SU-DHL-6 (cell line): ENCODE results near the gene PSMD14.

Experiments
- H2AFZ ChIP-seq: fragments of 200-600 bp; sonication (generic); 2 replicates; pipeline ENCODE4 v1.6.1; 2014; ENCODE audit warnings: low read depth, mild to moderate bottlenecking, moderate library complexity, mixed read lengths, antibody characterized with exemption, low read length; ENCODE audit not compliant: severe bottlenecking
- H3F3A ChIP-seq: fragments of 200-600 bp; shearing (Covaris generic); 2 replicates; pipeline ENCODE4 v1.6.0; 2016; ENCODE audit warnings: antibody characterized with exemption, mild to moderate bottlenecking; ENCODE audit not compliant: insufficient read depth
- H3K27ac ChIP-seq: fragments of 200-600 bp; sonication (generic); 2 replicates; pipeline ENCODE4 v1.5.1; 2016; ENCODE audit warnings: low read depth, mild to moderate bottlenecking, low read length, moderate library complexity, mixed read lengths
- H3K27me3 ChIP-seq: fragments of 200-600 bp; sonication (generic), shearing (Covaris generic); 2 replicates; pipeline ENCODE4 v1.6.0; 2014; ENCODE audit warnings: mild to moderate bottlenecking, low read length
- H3K36me3 ChIP-seq: fragments of 200-600 bp; sonication (generic); 2 replicates; pipeline ENCODE4 v1.6.1; 2014; ENCODE audit warnings: mild to moderate bottlenecking, low read length, mixed read lengths
- H3K4me2 ChIP-seq: fragments of 300-600, 200-600 bp; shearing (Covaris generic), sonication (generic); 2 replicates; pipeline ENCODE4 v1.6.0; 2014; ENCODE audit warnings: low read length, low read depth, mild to moderate bottlenecking; ENCODE audit not compliant: poor library complexity, severe bottlenecking
- H3K4me3 ChIP-seq: fragments of 200-600 bp; sonication (generic); 2 replicates; pipeline ENCODE4 v1.5.1; 2014; ENCODE audit warnings: antibody characterized with exemption, low read length, mild to moderate bottlenecking, mixed read lengths; ENCODE audit not compliant: insufficient read depth, poor library complexity, severe bottlenecking
- H3K79me2 ChIP-seq: fragments of 200-600 bp; sonication (generic); 2 replicates; pipeline ENCODE4 v1.6.1; 2014; ENCODE audit warnings: mild to moderate bottlenecking, low read length, moderate library complexity; ENCODE audit not compliant: insufficient read depth
- H3K9ac ChIP-seq: fragments of 200-600 bp; sonication (generic); 2 replicates; pipeline ENCODE4 v1.7.0; 2014; ENCODE audit warnings: mild to moderate bottlenecking, low read length
- H3K9me2 ChIP-seq: fragments of 200-600 bp; sonication (generic); replicated peaks from 2 replicates; pipeline ENCODE4 v1.6.1; 2014; ENCODE audit warnings: low read length; ENCODE audit not compliant: insufficient read depth
- H3K9me3 ChIP-seq: fragments of 200-600 bp; sonication (generic); 2 replicates; pipeline ENCODE4 v1.6.1; 2014; ENCODE audit warnings: low read length, mixed read lengths; ENCODE audit not compliant: insufficient read depth
- H4K20me1 ChIP-seq: fragments of 200-600 bp; sonication (generic); 2 replicates; pipeline ENCODE4 v1.6.1; 2014; ENCODE audit warnings: low read depth, mild to moderate bottlenecking, antibody characterized with exemption, low read length, moderate library complexity, mixed read lengths
- EZH2phosphoT487 ChIP-seq: fragments of 200-600 bp; sonication (generic), shearing (Covaris generic); conservative IDR thresholded peaks from 2 replicates; pipeline ENCODE4 v1.6.1; 2018; ENCODE audit warnings: mild to moderate bottlenecking, antibody characterized with exemption, low read length, moderate library complexity, mixed read lengths
- TF ChIP-seq, protein P1 (sequence below): fragments of 200-600 bp; sonication (generic); IDR thresholded peaks from one replicate; pipeline ENCODE4 v1.5.1; 2017; ENCODE audit warnings: antibody characterized with exemption, mild to moderate bottlenecking, low read length, moderate library complexity; ENCODE audit not compliant: insufficient read depth, poor library complexity, severe bottlenecking

Gene PSMD14

DNA sequence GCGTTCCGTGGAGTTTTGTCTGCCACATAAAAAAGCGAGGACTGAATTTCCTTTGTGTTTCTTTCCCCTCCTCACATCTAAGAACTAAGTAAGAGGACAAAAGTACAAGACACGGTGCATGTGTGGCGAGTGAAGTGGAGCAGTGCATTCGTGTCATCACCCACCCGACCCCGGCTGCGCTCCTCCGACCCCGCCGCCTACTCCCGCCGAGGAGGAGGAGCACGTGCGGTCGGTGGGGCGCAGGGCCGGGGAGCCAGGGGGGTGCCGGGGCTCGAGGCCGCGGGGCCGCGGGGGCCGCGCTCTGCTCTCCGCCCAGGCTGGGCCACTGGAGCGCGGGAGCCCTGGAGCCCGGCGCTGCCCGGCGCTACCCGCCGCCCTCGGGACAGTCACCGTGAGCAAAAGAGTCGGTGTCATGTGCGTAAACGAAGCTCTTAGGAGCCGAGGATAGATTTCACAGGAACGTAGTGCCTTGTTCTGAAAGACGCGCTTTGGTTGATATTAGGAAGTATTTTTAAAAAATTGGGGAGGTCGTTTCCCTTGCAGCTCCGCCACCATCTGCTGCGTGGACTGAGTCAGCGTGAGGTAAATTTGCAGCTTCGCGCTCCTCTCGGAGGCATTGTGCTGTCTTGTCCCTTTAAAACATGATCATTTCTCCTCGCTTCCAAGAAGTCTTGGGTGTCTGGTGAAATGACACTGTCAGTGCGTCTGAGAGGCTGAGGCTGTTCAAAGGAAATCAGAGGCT lies 118.9 kb downstream of the PSMD14 start:
- Histone ChIP-seq H3K27me3 (no peaks in the 10 kb centered on the region), H4K20me1 (no peaks in the 10 kb centered on the region), H3F3A (no peaks in the 10 kb centered on the region), H3K9me3 (no peaks in the 10 kb centered on the region), H3K4me3 (no peak overlapping the region), H3K4me2 (no peak overlapping the region), H2AFZ (no peak overlapping the region), H3K36me3 (no peaks in the 10 kb centered on the region), H3K9ac (no peak overlapping the region), H3K79me2 (no peaks in the 10 kb centered on the region), H3K27ac (no peak overlapping the region), H3K9me2 (no peaks in the 10 kb centered on the region)
- TF ChIP-seq, protein P1, sequence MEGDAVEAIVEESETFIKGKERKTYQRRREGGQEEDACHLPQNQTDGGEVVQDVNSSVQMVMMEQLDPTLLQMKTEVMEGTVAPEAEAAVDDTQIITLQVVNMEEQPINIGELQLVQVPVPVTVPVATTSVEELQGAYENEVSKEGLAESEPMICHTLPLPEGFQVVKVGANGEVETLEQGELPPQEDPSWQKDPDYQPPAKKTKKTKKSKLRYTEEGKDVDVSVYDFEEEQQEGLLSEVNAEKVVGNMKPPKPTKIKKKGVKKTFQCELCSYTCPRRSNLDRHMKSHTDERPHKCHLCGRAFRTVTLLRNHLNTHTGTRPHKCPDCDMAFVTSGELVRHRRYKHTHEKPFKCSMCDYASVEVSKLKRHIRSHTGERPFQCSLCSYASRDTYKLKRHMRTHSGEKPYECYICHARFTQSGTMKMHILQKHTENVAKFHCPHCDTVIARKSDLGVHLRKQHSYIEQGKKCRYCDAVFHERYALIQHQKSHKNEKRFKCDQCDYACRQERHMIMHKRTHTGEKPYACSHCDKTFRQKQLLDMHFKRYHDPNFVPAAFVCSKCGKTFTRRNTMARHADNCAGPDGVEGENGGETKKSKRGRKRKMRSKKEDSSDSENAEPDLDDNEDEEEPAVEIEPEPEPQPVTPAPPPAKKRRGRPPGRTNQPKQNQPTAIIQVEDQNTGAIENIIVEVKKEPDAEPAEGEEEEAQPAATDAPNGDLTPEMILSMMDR: no peak
- TF ChIP-seq EZH2phosphoT487: no peak

DNA sequence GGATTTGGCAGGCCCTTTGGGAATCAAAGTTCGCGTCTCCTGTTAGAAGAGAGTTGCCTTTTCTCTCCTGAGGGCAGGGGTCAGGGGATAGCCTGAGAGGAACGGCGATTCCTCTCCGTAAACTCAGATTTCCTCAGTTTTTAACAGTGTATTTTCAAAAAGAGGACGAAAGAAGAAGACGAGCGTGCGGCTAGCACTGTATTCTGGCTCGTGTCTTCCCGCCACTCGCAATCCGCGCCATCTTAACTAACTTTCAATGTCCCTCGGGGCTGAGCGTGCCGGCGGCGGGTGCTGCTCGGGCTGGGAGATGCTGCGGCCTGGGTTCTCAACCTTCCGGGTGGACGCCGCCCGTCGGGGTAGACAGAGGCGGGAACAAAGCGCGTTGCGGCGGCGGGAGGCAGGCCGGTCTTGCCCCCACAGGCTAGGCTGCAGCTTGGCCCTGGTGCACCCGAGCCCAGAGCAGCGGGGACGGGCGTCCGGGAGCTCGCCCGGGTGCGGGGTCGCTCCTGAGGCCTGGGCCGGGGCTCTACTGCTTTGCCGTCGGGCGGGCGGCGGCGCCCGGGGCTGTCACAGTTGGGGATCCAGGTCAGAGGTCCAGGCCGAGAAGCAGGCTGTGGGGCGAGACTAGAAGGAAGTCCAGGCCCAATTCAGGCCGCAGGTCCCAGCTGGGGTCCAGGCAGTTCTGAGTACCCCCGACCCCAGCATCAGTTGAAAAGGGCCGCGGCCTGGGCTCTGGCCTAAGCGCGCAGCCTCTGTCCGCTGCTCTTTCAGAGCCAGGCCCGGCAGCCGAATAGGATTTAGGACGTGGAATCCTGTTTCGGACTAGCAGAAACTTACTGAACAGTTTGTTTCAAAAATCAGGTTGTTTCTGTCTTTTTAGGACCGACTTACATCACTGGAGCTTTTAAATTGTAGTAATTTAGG lies 119.7 kb downstream of the PSMD14 start:
- H3K9ac ChIP-seq: no peak overlapping the region
- no peaks in the 10 kb centered on the region for H3K9me2 ChIP-seq
- TF ChIP-seq, protein P1: no peak
- no peak for TF ChIP-seq EZH2phosphoT487
- no peaks in the 10 kb centered on the region for H3K9me3 ChIP-seq
- no peaks in the 10 kb centered on the region for H3K36me3 ChIP-seq
- H2AFZ ChIP-seq: no peak overlapping the region
- H3K79me2 ChIP-seq: no peaks in the 10 kb centered on the region
- no peaks in the 10 kb centered on the region for H3K27me3 ChIP-seq
- no peak overlapping the region for H3K27ac ChIP-seq
- H3F3A ChIP-seq: no peaks in the 10 kb centered on the region
- H3K4me3 ChIP-seq: no peak overlapping the region
- no peak overlapping the region for H3K4me2 ChIP-seq
- H4K20me1 ChIP-seq: no peaks in the 10 kb centered on the region

DNA sequence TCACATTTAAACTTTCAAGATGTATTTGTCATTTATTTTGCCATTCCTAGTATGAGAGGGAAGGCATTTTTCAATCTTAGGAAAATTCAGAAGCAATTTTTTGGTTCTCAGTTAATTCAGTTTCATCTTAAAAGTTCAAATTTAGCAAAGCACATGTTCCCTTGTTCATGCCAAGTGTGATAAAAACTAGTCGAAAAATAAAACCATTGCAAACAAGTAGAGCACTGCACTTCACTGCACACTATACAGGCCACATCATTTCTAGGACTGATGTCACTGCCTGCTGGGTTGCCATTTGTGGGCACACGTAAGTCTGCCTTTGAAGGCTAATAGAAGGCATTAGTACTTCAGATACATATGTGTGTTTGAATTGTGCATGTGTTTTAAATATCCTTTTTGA lies 122.2 kb downstream of the PSMD14 start:
- Histone ChIP-seq H4K20me1 (no peaks in the 10 kb centered on the region), H3K4me2 (no peak overlapping the region), H2AFZ (no peak overlapping the region), H3K79me2 (no peaks in the 10 kb centered on the region), H3F3A (no peaks in the 10 kb centered on the region), H3K9ac (no peak overlapping the region), H3K27me3 (no peaks in the 10 kb centered on the region), H3K9me3 (no peaks in the 10 kb centered on the region), H3K9me2 (no peaks in the 10 kb centered on the region), H3K36me3 (no peaks in the 10 kb centered on the region), H3K4me3 (no peak overlapping the region), H3K27ac (no peak overlapping the region)
- TF ChIP-seq, protein P1: no peak
- TF ChIP-seq EZH2phosphoT487: no peak
